GM12873 (cell line): ENCODE measurements around the gene METTL9.

ENCODE experiments used
- CTCF ChIP-seq: IDR thresholded peaks from 2 replicates; pipeline ENCODE4 v1.5.1; 2012; ENCODE audit warnings: low read depth, mild to moderate bottlenecking, moderate library complexity, low read length, control low read depth; ENCODE audit not compliant: insufficient read depth; ENCODE audit errors: missing control alignments

METTL9 gene

DNA sequence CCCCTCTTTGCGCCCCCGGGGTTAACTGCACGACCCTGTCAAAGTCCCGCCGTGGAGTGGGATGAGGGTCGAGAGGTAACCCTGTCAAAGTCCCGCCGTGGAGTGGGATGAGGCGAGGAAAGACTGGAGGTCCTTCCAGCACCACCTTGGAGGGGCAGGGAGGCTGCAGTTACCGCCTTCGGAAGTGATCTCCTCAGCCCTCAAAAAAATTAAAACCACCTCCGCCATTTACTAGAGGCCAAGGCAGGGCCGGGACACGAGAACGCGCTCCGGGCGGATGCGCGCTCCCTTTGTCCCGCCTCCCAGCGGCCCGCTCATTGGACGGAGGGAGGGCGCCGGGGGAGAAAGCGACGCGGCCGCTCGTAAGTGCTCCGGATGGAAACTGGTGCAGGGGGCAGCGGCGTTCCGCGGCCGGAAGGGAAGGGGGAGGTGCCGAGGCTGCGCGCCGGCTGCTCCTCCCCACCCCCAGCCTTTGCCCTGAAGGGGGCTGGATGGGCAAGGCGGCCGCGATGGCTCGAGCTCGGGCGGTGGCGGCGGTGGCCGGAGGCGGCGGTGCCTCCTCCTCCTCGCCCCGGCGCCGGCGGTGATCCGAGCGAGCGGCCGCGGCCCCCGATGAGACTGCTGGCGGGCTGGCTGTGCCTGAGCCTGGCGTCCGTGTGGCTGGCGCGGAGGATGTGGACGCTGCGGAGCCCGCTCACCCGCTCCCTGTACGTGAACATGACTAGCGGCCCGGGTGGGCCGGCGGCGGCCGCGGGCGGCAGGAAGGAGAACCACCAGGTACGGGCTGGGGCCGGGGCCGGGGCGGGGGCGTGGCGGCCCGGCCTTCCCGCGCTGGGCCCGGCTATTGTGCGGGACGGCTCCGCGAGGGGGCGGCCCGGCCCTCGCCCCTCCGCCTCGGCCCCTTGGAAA lies at the start of gene METTL9:
Gene METTL9, plus strand, starts transcription at position 456 of the 909 bp plus-strand sequence. Its CDS starts 157 bp downstream, at position 613.
- no peak for TF ChIP-seq CTCF

DNA sequence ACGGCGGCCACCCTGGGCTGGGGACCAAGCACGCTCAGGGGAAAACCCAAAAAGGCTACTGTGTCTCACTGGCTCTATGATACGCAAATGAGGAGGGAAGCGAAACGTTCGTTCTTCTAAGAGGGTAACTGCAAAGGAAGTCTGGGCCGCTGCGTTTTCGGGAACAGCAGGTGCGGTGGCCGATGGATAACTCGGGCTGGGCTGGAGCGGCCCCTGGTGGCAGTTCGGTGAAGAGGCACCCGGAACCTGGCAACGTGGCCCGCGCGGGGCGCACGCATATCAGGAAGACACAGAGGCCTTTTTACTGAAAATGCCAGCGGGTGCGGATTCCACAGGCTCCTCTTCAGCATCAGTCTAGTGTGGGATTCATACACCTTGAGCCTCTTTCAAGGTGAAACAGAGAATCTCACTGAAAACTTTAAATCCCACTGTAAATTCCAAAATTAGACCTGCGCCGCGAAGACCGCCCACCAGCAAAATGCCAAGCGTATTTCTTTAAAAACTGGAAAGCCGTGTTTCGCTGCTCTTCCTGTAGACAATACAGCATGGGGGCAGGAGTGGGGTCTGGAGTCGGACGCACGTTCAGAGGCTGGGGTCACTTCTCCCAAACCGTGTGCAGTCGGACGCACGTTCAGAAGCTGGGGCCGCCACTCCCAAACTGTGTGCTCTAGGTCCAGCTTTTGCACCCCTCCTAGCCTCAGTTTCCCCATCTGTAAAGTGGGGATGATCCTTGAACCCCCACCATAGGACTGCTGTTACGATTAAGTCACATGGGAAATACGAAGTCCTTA lies 44.4 kb upstream of the METTL9 start:
- TF ChIP-seq CTCF: peak; percentile 97

GRCh38 chr16:21560462-21560861 lies 38.9 kb upstream of the METTL9 start:
- no peak for TF ChIP-seq CTCF

GRCh38 chr16:21563676-21564075 lies 35.7 kb upstream of the METTL9 start:
- no peak for TF ChIP-seq CTCF

DNA sequence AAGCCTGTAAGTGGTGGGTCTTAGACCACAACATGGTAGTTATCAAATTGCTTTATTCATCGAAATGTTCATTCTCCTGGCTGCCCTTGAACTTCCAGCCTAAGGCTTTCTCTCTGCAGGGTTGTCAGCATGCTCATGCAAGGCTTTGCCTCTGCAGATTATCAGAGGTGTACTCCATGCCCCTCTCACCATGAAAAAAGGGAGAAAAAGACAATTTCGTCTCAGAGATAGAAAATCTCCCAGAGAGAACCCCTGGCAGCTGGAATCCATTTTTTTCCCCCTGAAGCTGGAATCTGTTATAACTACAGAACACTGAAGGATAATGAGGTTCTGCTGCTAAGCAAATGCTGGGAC lies 33.9 kb upstream of the METTL9 start:
- TF ChIP-seq CTCF: no peak

DNA sequence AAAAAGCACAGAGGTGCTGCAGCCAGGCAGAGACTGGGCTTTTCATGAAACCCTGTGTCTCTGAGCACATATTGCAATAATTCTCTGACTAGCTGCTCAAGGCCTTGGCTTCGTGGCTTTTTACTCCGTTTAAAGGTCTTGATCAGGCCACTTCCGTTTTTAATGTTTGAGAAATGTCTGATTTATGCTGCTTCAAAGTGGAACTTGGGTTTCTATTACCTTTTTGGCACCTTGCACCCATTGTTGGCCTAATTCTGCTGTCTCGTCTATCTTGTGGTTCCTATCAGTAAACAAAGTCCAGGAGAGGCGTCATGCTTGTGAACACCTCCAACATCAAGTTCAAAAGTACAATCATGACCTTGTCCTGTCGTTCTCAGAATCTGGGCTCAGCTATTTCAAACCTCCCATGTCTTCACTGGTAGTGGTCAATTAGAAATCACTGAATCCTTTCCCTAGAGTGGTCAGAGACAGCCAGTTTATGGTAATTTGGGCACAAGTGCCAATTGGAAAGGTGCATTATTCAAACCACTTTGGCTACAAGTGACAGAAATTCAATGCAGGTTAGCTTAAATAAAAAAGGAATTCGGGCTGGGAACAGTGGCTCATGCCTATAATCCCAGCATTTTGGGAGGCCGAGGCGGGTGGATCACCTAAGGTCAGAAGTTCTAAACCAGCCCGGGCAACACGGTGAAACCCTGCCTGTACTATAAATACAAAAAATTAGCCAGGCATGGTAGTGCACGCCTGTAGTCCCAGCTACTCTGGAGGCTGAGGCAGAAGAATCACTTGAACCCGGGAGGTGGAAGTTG lies 33.3 kb upstream of the METTL9 start:
- no peak for TF ChIP-seq CTCF

GRCh38 chr16:21566891-21567414 lies 32.4 kb upstream of the METTL9 start:
- no peak for TF ChIP-seq CTCF
